BJ (cell line): ENCODE results near the gene NCOA7. TPM values are rescaled to one million over a fixed set of nuclear protein-coding genes. Genes with fewer than 3 reads are reported as not detected.

ENCODE experiments used
- CTCF ChIA-PET: fragments of 350-600 bp; formaldehyde crosslinking; extraction: SDS; loops from one replicate; lab custom pipeline; 2021; ENCODE audit warnings: antibody characterized with exemption, inconsistent platforms; lab: Yijun Ruan, JAX
- POLR2A ChIA-PET: fragments of 300-600 bp; sonication (Branson Sonifier 250); formaldehyde crosslinking; extraction: SDS; loops from one replicate; lab custom pipeline; 2021; ENCODE audit warnings: antibody characterized with exemption; lab: Charles Lee
- DNase-seq: peaks from one replicate; pipeline ENCODE4 v3.0.0-alpha.2; 2011; ENCODE audit warnings: low read depth
- H3K27me3 ChIP-seq: 2 replicates; pipeline ENCODE4 v1.6.0; 2011; ENCODE audit warnings: low read length; ENCODE audit not compliant: control insufficient read depth, insufficient read depth
- H3K36me3 ChIP-seq: 2 replicates; pipeline ENCODE4 v1.5.1; 2011; ENCODE audit warnings: low read length; ENCODE audit not compliant: control insufficient read depth, insufficient read depth
- H3K4me3 ChIP-seq: 2 replicates; pipeline ENCODE4 v1.5.1; 2011; ENCODE audit warnings: low read depth, mild to moderate bottlenecking, control low read depth, low read length
- CTCF ChIP-seq: IDR thresholded peaks from 2 replicates; pipeline ENCODE4 v1.5.1; 2011; ENCODE audit warnings: low read depth, mild to moderate bottlenecking, control low read depth, inconsistent platforms, low read length, moderate library complexity; ENCODE audit not compliant: insufficient read depth
- polyA plus RNA-seq: library from polyadenylated mRNA; depleted of rRNA; stranded (reverse); fragments of >200 nt; gene quantifications from 2 replicates; pipeline ENCODE4 v1.2.3, GENCODE V29; 2011

Gene NCOA7
- polyA plus RNA-seq, 1 experiment: 27.2 TPM

DNA sequence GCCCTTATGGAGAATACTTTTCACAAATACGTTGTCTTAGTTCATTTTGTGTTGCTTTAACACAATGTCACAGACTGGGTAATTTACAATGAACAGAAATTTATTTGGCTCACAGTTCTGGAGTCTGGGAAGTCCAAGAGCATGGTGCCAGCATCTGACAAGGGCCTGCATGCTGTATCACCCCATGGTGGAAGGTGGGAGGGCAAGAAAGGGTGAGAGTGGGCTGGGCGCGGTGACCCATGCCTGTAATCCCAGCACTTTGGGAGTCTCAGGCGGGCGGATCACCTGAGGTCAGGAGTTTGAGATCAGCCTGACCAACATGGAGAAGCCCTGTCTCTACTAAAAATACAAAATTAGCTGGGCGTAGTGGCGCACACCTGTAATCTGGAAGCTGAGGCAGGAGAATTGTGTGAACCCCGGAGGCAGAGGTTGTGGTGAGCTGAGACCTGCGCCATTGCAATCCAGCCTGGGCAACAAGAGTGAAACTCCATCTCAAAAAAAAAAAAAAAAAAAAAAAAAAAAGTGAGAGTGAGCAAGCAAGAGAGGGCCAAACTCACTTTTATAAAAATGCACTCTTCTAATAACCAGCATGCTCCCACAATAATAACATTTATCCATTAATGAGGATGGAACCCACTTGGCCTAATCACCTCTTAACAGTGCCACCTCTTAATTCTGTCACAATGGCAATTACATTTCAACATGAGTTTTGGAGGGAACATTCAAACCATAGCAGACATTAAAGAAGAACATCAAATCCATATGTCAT is 36.1 kb downstream of the NCOA7 start:
- DNase-seq: no peak
- no peak overlapping the region for H3K4me3 ChIP-seq
- ChIA-PET CTCF (no interaction called here), POLR2A (no interaction called here)
- no peak for TF ChIP-seq CTCF
- no peaks in the 10 kb centered on the region for H3K27me3 ChIP-seq
- no peaks in the 10 kb centered on the region for H3K36me3 ChIP-seq

- no peaks in the 10 kb centered on the region for H3K27me3 ChIP-seq
- ChIA-PET CTCF (no interaction called here), POLR2A (no interaction called here)
- no peak for DNase-seq
- no peaks in the 10 kb centered on the region for H3K36me3 ChIP-seq
- no peak for TF ChIP-seq CTCF
- H3K4me3 ChIP-seq: no peak overlapping the region
These were observed 37.1 kb downstream of the NCOA7 start for GRCh38 chr6:125827788-125828320.

GRCh38 chr6:125828476-125829039 is 37.8 kb downstream of the NCOA7 start:
- TF ChIP-seq CTCF: no peak
- Histone ChIP-seq H3K27me3 (no peaks in the 10 kb centered on the region), H3K36me3 (no peaks in the 10 kb centered on the region), H3K4me3 (no peak overlapping the region)
- ChIA-PET POLR2A (no interaction called here), CTCF (no interaction called here)
- DNase-seq: no peak

DNA sequence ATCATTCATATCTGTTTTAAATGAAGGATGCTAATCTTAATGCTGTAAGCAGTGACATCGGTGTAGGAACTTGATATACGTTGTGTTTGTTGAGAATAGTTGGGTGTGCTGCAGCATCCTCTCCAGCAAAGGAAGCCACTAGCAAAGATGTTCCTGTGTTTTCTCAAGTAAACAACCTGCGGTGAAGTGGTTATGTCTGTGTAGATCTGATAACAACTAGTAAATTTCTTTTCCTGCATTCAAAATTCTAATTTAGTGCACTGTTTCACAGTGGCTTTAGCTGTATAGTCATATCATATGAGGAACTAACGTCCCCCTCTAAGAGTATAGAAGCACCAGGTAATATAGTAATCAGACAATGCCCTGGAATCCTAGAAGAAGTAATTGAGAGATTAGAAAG is 38.7 kb downstream of the NCOA7 start:
- H3K36me3 ChIP-seq: no peaks in the 10 kb centered on the region
- H3K27me3 ChIP-seq: no peaks in the 10 kb centered on the region
- DNase-seq: no peak
- POLR2A ChIA-PET: no interaction called here
- CTCF ChIA-PET: no interaction called here
- H3K4me3 ChIP-seq: no peak overlapping the region
- TF ChIP-seq CTCF: no peak

GRCh38 chr6:125831659-125832058 is 40.9 kb downstream of the NCOA7 start:
- no peak for DNase-seq
- Histone ChIP-seq H3K27me3 (no peaks in the 10 kb centered on the region), H3K36me3 (no peaks in the 10 kb centered on the region), H3K4me3 (no peak overlapping the region)
- CTCF ChIA-PET: no interaction called here
- POLR2A ChIA-PET: no interaction called here
- TF ChIP-seq CTCF: no peak
